ENCODE measurements around the gene DGCR8.
A peak's percentile ranks its signal among the peaks of the same experiment; 100 is the strongest.
"Not testable (repeated sequence)": the region's sequence is repeated elsewhere in the genome, so short reads cannot be mapped to it uniquely, and the experiment has no call there.

DGCR8 gene

DNA sequence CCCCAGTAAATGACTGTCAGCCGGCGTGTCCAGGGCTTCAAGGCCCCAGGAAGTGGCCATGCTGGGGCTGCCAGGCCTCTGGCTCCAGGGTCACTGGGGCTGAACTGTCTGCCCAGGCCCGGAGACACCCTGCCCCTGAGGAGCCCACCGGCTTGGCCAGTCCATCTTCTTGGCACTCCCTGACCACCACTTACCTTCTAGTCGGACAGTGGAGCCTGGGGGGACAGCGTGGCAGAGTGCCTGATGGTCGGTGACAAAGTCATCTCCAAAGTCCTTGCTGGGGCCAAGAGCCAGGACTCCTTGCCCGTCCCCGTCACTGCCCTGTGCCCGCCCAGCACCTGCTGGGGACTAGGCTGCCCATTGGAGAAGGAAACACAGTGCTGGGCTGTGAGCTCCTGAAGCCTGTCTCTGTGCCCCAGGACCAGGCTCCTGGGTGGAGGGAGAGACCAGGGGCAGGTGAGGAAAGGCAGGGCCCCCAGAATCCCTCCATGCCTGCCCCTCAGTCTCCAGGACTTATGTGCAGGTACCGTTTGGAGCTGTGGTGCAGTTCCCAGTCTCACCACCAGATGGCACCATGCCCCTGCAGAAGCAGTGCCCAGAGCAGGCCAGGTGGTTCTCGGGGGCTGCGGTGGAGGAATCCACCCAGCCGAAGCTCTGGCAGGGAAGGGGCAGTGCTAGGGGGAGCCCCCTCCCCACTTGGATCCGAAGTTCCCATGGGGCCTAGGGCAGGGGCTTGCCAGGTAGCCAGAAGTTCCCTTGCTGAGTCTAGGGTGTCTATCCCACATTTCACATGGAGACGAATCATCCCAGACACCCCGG is 76.8 kb downstream of the DGCR8 start:
- Histone ChIP-seq H3K9me3 (no peaks in the 10 kb centered on the region), H3K4me1 (peaks cover 19% of the 10 kb centered on the region), H3K36me3 (no peaks in the 10 kb centered on the region; the same call in 1 of the 2 replicates), H3K27me3 (no peaks in the 10 kb centered on the region), H3K4me3 (ENCODE audit: low read depth, low read length) (no peak overlapping the region)
- TF ChIP-seq, protein P1, sequence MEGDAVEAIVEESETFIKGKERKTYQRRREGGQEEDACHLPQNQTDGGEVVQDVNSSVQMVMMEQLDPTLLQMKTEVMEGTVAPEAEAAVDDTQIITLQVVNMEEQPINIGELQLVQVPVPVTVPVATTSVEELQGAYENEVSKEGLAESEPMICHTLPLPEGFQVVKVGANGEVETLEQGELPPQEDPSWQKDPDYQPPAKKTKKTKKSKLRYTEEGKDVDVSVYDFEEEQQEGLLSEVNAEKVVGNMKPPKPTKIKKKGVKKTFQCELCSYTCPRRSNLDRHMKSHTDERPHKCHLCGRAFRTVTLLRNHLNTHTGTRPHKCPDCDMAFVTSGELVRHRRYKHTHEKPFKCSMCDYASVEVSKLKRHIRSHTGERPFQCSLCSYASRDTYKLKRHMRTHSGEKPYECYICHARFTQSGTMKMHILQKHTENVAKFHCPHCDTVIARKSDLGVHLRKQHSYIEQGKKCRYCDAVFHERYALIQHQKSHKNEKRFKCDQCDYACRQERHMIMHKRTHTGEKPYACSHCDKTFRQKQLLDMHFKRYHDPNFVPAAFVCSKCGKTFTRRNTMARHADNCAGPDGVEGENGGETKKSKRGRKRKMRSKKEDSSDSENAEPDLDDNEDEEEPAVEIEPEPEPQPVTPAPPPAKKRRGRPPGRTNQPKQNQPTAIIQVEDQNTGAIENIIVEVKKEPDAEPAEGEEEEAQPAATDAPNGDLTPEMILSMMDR (IDR thresholded peaks at IDR 0.05; ENCODE audit: low read depth, low read length), result peak; percentile 98
- DNase-seq, result peak; percentile 87

- no peaks in the 10 kb centered on the region for H3K9me3 ChIP-seq
- H3K4me1 ChIP-seq, result peaks cover 19% of the 10 kb centered on the region
- DNase-seq, result no peak
- H3K27me3 ChIP-seq, result no peaks in the 10 kb centered on the region
- no peaks in the 10 kb centered on the region for H3K36me3 ChIP-seq
- H3K4me3 ChIP-seq (ENCODE audit: low read depth, low read length), result no peak overlapping the region
- TF ChIP-seq, protein P1 (IDR thresholded peaks at IDR 0.05; ENCODE audit: low read depth, low read length), result no peak
Observed at GRCh38 chr22:20157430-20158183, 77.6 kb downstream of the DGCR8 start.

DNA sequence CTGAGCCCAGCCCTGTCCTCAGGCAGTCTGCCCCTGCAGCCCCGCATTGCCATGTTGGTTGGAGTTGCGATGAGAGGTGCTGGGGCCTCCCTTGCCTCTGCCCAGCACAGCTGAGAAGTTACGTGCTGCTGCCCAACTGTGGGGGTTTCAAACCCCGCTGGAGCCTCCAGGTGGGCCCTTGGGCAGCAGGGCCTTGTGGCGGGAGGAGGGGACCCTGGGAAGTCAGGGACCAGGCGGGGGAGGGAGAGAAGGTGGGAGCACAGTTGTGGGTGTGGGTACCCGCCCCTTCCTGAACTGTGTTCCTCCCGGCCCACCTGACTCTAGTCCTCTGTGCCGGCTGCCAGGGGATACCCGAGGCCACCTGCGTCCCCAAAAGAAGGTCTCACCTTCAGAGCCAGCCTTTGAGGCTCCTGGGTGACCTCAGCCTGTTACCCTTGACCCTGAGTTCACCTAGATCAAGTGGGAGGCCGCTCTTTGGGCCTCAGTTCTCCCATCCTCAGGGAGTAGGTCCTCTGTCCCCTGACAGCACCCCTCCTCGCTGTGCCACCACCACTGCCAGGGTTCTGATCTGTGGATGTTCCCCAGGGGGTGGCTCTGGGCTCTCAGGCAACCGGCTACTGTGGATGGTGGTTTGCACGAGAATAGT is 78.5 kb downstream of the DGCR8 start:
- DNase-seq, result no peak
- Histone ChIP-seq H3K4me3 (ENCODE audit: low read depth, low read length) (no peak overlapping the region), H3K4me1 (peaks cover 19% of the 10 kb centered on the region), H3K27me3 (no peaks in the 10 kb centered on the region), H3K36me3 (no peaks in the 10 kb centered on the region), H3K9me3 (no peaks in the 10 kb centered on the region)
- TF ChIP-seq, protein P1 (IDR thresholded peaks at IDR 0.05; ENCODE audit: low read depth, low read length), result no peak

DNA sequence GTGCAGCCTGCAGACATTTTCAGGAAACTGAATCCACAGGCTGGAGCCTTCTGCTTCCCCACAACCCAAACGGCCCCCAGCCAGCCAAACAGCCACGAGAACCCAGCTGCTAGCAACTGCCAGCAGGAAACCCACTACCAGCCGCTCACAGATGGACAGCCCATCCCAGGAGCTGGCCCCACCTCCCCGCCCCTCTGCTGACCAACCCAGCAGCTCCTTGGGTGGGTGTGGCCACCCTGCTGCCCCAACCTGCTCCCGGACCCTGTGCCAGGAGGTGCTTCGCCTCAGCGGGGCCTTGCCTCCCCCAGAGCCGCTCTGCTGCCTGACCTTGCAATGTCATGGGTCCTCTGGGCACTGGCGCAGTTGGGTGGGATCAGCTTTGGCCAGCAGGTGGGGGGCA is 79.0 kb downstream of the DGCR8 start:
- Histone ChIP-seq H3K4me1 (peaks cover 15% of the 10 kb centered on the region), H3K36me3 (no peaks in the 10 kb centered on the region), H3K4me3 (ENCODE audit: low read depth, low read length) (no peak overlapping the region), H3K9me3 (no peaks in the 10 kb centered on the region), H3K27me3 (no peaks in the 10 kb centered on the region)
- TF ChIP-seq, protein P1 (IDR thresholded peaks at IDR 0.05; ENCODE audit: low read depth, low read length), result no peak
- DNase-seq, result no peak

- not testable (repeated sequence) for H3K9me3 ChIP-seq; DNase-seq; H3K27me3 ChIP-seq; H3K36me3 ChIP-seq; H3K4me3 ChIP-seq (ENCODE audit: low read depth, low read length)
- H3K4me1 ChIP-seq, result peaks cover 15% of the 10 kb centered on the region
Observed at GRCh38 chr22:20159531-20159930, 79.5 kb downstream of the DGCR8 start.

DNA sequence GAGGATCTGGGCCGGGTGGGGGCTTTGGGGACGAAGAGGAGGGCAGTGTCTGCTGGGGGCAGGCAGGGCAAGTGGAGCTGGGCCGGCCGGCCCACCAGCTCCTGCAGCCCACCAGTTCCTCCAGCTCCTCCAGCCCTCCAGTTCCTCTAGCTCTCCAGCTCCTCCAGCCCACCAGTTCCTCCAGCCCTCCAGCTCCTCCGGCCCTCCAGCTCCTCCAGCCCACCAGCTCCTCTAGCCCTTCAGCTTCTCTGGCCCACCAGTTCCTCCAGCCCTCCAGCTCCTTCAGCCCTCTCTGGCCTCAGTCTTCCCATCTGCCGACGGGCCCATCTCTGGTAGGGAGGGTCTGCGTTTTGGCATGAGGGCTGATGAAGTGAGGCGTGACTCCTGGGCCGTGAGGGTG is 80.0 kb downstream of the DGCR8 start:
- Histone ChIP-seq H3K27me3 (no peaks in the 10 kb centered on the region), H3K4me3 (ENCODE audit: low read depth, low read length) (no peak overlapping the region), H3K9me3 (no peaks in the 10 kb centered on the region), H3K4me1 (peaks cover 15% of the 10 kb centered on the region), H3K36me3 (no peaks in the 10 kb centered on the region)
- TF ChIP-seq, protein P1 (IDR thresholded peaks at IDR 0.05; ENCODE audit: low read depth, low read length), result no peak
- no peak for DNase-seq
